ENCODE measurements around the gene CDC14A.
"Not testable (repeated sequence)": the region's sequence is repeated elsewhere in the genome, so short reads cannot be mapped to it uniquely, and the experiment has no call there.

Gene CDC14A

GRCh38 chr1:100362821-100363466 lies 10.6 kb downstream of the CDC14A start:
- DNase-seq (ENCODE audit: low read depth, low spot score), result no peak

- no peak for DNase-seq (ENCODE audit: low read depth, low spot score)
These were observed 11.5 kb downstream of the CDC14A start for GRCh38 chr1:100363831-100364230.

GRCh38 chr1:100364697-100365096 lies 12.4 kb downstream of the CDC14A start:
- DNase-seq (ENCODE audit: low read depth, low spot score), result no peak

- DNase-seq (ENCODE audit: low read depth, low spot score), result no peak
These were observed 13.9 kb downstream of the CDC14A start for GRCh38 chr1:100366209-100366525.

GRCh38 chr1:100369339-100369738 lies 17.0 kb downstream of the CDC14A start:
- DNase-seq (ENCODE audit: low read depth, low spot score), result not testable (repeated sequence)

- not testable (repeated sequence) for DNase-seq (ENCODE audit: low read depth, low spot score)
These were observed 21.6 kb downstream of the CDC14A start for GRCh38 chr1:100373953-100374352.

GRCh38 chr1:100376890-100377289 lies 24.6 kb downstream of the CDC14A start:
- DNase-seq (ENCODE audit: low read depth, low spot score), result not testable (repeated sequence)

GRCh38 chr1:100377590-100378361 lies 25.5 kb downstream of the CDC14A start:
- DNase-seq (ENCODE audit: low read depth, low spot score), result no peak

- no peak for DNase-seq (ENCODE audit: low read depth, low spot score)
These were observed 26.6 kb downstream of the CDC14A start for GRCh38 chr1:100378956-100379355.

- no peak for DNase-seq (ENCODE audit: low read depth, low spot score)
These were observed 28.3 kb downstream of the CDC14A start for GRCh38 chr1:100380635-100381034.

GRCh38 chr1:100382657-100383056 lies 30.4 kb downstream of the CDC14A start:
- no peak for DNase-seq (ENCODE audit: low read depth, low spot score)

GRCh38 chr1:100383743-100384405 lies 31.6 kb downstream of the CDC14A start:
- no peak for DNase-seq (ENCODE audit: low read depth, low spot score)

- DNase-seq (ENCODE audit: low read depth, low spot score), result no peak
These were observed 34.9 kb downstream of the CDC14A start for GRCh38 chr1:100387209-100387608.

GRCh38 chr1:100387657-100388350 lies 35.5 kb downstream of the CDC14A start:
- DNase-seq (ENCODE audit: low read depth, low spot score), result no peak

- DNase-seq (ENCODE audit: low read depth, low spot score), result no peak
These were observed 38.2 kb downstream of the CDC14A start for GRCh38 chr1:100390531-100390930.

- DNase-seq (ENCODE audit: low read depth, low spot score), result no peak
These were observed 39.4 kb downstream of the CDC14A start for GRCh38 chr1:100391675-100392074.

- no peak for DNase-seq (ENCODE audit: low read depth, low spot score)
These were observed 40.5 kb downstream of the CDC14A start for GRCh38 chr1:100392756-100393155.

- no peak for DNase-seq (ENCODE audit: low read depth, low spot score)
These were observed 42.0 kb downstream of the CDC14A start for GRCh38 chr1:100394285-100394684.

- DNase-seq (ENCODE audit: low read depth, low spot score), result no peak
These were observed 43.6 kb downstream of the CDC14A start for GRCh38 chr1:100395913-100396312.

- DNase-seq (ENCODE audit: low read depth, low spot score), result no peak
These were observed 44.3 kb downstream of the CDC14A start for GRCh38 chr1:100396651-100397050.

- no peak for DNase-seq (ENCODE audit: low read depth, low spot score)
These were observed 45.4 kb downstream of the CDC14A start for GRCh38 chr1:100397681-100398080.

- DNase-seq (ENCODE audit: low read depth, low spot score), result no peak
These were observed 46.3 kb downstream of the CDC14A start for GRCh38 chr1:100398648-100399047.
